GM12872 (cell line): ENCODE measurements around the gene ST6GALNAC2.

Experiments used
- TF ChIP-seq, protein P1 (sequence below): IDR thresholded peaks from 3 replicates; pipeline ENCODE4 v1.5.1; 2011; ENCODE audit warnings: low read depth, mild to moderate bottlenecking, low read length, moderate library complexity; ENCODE audit not compliant: insufficient read depth

Gene ST6GALNAC2

DNA sequence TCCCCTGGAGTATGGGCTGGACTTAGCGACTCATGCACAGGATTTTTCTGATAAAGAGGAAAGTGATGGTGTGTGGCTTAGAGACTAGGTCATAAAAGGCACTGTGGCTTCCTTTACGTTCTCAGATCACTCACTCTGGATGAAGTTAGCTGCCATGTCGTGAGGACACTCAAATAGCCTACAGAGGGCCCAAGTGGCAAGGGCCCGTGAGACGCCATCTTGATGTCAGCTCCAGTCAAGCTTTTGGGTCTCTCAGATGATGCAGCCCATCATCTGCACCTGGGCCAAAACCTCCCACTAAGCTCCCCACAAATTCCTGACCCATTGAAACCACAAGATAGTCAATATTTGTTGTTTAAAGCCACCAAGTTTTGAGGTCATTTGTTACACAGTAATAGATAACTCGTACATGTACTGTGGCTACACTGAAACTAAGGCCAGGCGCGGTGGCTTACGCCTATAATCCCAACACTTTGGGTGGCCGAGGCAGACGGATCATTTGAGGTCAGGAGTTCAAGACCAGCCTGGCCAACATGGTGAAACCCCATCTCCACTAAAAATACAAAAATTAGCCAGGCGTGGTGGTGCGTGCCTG, 14.7 kb downstream of the ST6GALNAC2 start:
- TF ChIP-seq, protein P1, sequence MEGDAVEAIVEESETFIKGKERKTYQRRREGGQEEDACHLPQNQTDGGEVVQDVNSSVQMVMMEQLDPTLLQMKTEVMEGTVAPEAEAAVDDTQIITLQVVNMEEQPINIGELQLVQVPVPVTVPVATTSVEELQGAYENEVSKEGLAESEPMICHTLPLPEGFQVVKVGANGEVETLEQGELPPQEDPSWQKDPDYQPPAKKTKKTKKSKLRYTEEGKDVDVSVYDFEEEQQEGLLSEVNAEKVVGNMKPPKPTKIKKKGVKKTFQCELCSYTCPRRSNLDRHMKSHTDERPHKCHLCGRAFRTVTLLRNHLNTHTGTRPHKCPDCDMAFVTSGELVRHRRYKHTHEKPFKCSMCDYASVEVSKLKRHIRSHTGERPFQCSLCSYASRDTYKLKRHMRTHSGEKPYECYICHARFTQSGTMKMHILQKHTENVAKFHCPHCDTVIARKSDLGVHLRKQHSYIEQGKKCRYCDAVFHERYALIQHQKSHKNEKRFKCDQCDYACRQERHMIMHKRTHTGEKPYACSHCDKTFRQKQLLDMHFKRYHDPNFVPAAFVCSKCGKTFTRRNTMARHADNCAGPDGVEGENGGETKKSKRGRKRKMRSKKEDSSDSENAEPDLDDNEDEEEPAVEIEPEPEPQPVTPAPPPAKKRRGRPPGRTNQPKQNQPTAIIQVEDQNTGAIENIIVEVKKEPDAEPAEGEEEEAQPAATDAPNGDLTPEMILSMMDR, result no peak

DNA sequence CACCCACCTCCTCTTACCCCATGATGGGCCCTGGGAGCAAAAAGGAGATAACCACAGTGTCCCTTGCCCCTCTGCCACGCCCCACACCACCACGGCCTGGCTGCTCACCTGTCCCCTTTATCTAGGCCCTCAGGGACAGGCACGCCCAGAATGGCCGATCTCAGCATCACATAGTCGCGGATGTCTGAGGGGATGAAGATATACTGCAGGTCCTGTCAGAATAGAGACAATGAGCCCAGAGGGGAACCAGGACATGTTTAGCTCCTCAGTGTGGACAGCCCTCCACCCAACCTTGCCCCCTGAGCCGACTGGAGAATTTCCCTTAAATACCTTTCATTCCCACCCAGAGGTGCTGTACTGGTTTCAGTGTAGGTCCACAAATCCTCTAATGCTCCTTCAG, 15.2 kb downstream of the ST6GALNAC2 start:
- TF ChIP-seq, protein P1, result no peak

DNA sequence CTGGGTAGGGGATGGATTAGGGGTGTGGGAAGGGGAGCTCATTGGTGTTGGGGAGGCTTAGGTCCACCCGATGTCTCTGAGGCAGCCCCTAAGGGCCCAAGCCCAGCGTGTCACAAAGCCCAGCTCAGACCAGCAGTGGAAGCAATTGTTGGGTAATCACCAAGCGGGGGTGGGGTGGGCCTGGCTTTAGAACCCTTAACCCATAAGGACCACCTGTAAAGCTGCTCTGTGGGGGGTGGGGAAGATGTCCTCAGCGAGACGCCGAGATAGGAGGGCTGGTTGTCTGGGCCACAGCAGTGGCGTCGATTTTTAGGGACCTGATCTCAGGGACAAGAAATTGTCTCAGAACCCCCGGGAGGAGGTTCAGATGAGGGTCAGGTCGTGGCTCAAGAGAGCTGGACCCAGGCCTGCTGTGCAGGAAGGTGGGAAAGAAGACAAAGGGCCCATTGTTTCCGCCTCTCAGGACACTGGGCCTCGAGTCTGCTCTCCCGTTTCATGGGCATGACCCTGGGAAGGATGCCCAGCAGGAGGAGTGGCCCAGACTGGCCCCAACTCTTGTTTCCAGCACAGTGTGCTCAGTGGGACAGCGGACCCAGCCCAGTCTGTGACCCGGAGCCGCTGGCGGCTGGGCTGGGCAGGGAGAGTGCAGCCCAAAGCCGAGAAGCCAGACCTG, 15.9 kb downstream of the ST6GALNAC2 start:
- TF ChIP-seq, protein P1, result no peak

DNA sequence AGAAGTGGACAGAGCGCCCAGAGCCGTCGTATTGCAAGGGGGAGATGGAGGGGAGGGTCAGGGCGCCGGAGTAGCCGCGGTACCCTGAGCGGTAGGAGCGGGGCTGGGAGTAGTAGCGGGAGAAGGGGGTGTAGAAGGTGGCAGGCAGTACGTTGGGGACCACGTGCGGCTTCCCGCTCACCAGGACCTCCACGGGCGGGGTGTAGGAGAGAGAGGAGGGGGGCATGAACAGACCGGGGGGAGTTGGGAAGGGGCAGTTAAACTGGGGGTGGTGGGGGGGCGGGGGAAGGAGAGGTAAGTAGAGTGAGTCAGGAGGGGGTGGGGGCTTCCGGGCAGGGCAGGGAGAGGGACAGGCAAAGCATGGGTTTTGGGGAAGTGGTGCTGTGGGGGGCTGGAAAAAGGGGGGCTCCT, 16.8 kb downstream of the ST6GALNAC2 start:
- TF ChIP-seq, protein P1, result no peak

DNA sequence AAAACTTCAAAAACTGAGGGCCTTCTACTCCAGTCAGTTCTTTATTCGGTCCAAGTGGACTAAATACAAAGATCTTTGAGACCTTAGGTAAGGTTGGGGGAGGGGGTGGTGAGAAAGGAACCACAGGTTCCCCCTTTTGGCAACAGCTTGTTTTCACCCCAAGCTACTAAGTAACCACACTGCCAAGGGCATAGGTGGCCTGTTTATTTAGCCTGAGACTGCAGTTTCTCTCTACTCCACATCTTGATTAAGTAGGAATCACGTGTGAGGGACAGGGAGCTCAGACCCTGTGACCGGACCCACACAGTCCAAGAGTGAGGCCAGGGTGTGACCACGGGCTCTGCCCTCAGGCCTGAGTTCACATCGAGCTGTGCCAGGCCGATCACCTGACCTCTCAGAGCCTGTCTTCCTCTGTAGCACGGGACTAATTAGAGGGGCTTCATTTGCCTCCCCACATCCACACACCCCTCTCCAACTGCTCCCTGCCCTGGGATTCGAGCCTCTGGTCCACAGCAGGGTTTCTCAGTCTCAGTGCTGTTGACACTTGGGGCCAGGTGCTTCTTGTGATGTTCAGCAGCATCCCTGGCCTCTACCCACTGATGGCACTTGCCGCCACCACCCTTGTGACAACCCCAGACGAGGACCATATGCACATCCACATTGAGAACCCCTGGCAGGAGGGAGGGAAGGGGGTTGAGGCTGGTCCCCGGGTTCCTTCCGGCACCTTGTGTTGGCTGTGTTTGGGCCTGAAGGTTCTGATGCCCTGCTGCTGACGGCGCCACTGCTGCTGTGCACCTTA, 17.8 kb downstream of the ST6GALNAC2 start:
- TF ChIP-seq, protein P1, result no peak

DNA sequence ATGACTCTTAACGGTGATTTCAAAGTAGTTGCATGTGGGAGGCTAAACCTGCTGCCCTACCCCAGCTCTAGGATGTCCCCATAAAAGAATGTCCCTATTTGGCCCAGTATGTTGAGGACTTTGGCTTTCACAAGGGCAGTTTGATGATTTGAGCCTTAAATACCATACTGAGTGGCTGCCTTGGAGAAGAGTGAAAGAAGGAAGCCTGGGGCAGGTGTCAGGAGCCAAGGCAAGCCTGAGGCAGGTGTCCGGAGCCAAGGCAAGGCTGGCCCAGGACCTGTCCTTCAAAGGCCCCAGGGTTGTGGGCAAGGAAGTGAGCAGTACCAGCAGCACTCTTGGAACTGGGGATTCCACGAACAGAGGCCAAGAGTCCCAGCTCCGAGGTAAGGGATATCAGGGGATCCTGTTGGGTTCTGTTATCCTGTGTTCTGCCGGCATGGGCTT, 18.6 kb downstream of the ST6GALNAC2 start:
- TF ChIP-seq, protein P1, result no peak

DNA sequence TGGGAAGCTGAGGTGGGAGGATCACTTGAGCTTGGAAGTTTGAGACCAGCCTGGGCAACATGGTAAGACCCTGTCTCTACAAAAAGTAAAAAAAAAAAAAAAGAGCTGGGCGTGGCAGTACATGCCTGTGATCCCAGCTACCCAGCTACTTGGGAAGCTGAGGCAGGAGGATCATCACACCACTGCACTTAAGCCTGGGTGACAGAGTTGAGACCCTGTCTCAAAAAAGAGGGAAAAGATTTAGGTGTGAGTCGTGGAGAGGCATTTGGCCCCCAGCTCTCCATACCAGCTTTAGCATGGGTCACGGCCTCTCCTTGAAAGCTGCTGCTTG, 19.1 kb downstream of the ST6GALNAC2 start:
- TF ChIP-seq, protein P1, result no peak
